Spleen (tissue), 11 donors: ENCODE results near the gene DIP2C. TPM values are rescaled to one million over a fixed set of nuclear protein-coding genes. Genes with fewer than 3 reads are reported as not detected.

ENCODE experiments used
- DNase-seq: peaks from one replicate; pipeline ENCODE4 v3.0.0-alpha.2; 2020
- H3K27ac ChIP-seq, 8 donors: fragments of 200-600 bp; sonication (generic) in 7 of 8; 1 replicate in 4 of 8; 2 replicates in 4 of 8; pipeline versions ENCODE4 v1.5.0 to v1.8.0; 2016 to 2021; ENCODE audit warnings: inconsistent platforms in 4 of 8, mild to moderate bottlenecking in 4 of 8, moderate library complexity in 1 of 8
- H3K27me3 ChIP-seq, 7 donors: fragments of 200-600 bp; sonication (generic) in 6 of 7; replicated peaks in 1 of 7; 1 replicate in 4 of 7; 2 replicates in 3 of 7; pipeline versions ENCODE4 v1.5.0 to v1.8.0; 2016 to 2021; ENCODE audit warnings: inconsistent platforms in 3 of 7, mild to moderate bottlenecking in 1 of 7
- H3K36me3 ChIP-seq, 6 donors: fragments of 200-600 bp; sonication (generic) in 5 of 6; 1 replicate in 4 of 6; 2 replicates in 2 of 6; pipeline versions ENCODE4 v1.5.0 to v1.8.0; 2016 to 2021; ENCODE audit warnings: inconsistent platforms in 2 of 6
- H3K4me1 ChIP-seq, 6 donors: fragments of 200-600 bp; sonication (generic) in 5 of 6; 1 replicate in 3 of 6; 2 replicates in 3 of 6; pipeline versions ENCODE4 v1.5.0 to v1.8.0; 2016 to 2021; ENCODE audit warnings: inconsistent platforms in 3 of 6
- H3K4me3 ChIP-seq, 8 donors: fragments of 200-600 bp; sonication (generic) in 7 of 8; 1 replicate in 4 of 8; 2 replicates in 4 of 8; pipeline versions ENCODE4 v1.5.0 to v1.8.0; 2016 to 2021; ENCODE audit warnings: inconsistent platforms in 4 of 8, mild to moderate bottlenecking in 4 of 8, moderate library complexity in 2 of 8
- H3K9me3 ChIP-seq, 8 donors: fragments of 200-600 bp; sonication (generic) in 7 of 8; 1 replicate in 4 of 8; 2 replicates in 4 of 8; pipeline versions ENCODE4 v1.5.0 to v1.8.0; 2016 to 2021; ENCODE audit warnings: inconsistent platforms in 4 of 8
- CTCF ChIP-seq, 11 experiments: fragments of 200-600 bp in 7 of 11; fragments of 450-650 bp in 4 of 11; sonication (generic) in 4 of 11; IDR thresholded peaks in 8 of 11; conservative IDR thresholded peaks in 3 of 11; 1 replicate in 7 of 11; 2 replicates in 4 of 11; pipeline versions ENCODE4 v1.4.0 to v1.8.0; 2016 to 2021; ENCODE audit warnings: antibody characterized with exemption in 11 of 11, inconsistent platforms in 4 of 11, mild to moderate bottlenecking in 1 of 11
- POLR2A ChIP-seq, 3 donors: fragments of 450-650 bp; IDR thresholded peaks; one replicate each; pipeline ENCODE4 v1.5.1; 2017; ENCODE audit warnings: antibody characterized with exemption in 3 of 3, mild to moderate bottlenecking in 1 of 3
- POLR2AphosphoS5 ChIP-seq, 3 donors: sonication (generic); formaldehyde crosslinking; IDR thresholded peaks; one replicate each; pipeline ENCODE4 v1.5.1; 2017; ENCODE audit warnings: antibody characterized with exemption in 3 of 3
- WGBS, 5 donors: extraction: QIAGEN DNeasy Blood & Tissue Kit in 3 of 5; methylation state at CpG; one replicate each; pipeline versions ENCODE4 v1.1.5 to v1.1.7; 2013 to 2018; 5-methylcytosine and 5-hydroxymethylcytosine counted together
- intact Hi-C: fragments of 100-400 bp; cut with DNase I; formaldehyde crosslinking; loops from one replicate; pipeline ENCODE4 v1.15.0; 2023; ENCODE audit warnings: low total_unique reads
- polyA plus RNA-seq, 3 donors: library from polyadenylated mRNA; stranded (reverse); fragments of 200-250 nt; gene quantifications; one replicate each; pipeline ENCODE4 v1.2.1, GENCODE V29; 2013
- total RNA-seq, 7 donors: library from RNA; depleted of rRNA in 3 of 7; stranded (reverse); fragments of >200 nt in 3 of 7; fragmentation: NEBNext Ultra II Directional in 4 of 7; extraction: Animal tissue kit (Norgen Biotek cat#: 25700) in 4 of 7; gene quantifications; one replicate each; pipeline versions ENCODE4 v1.1.0 to v1.2.1, GENCODE V29; 2016 to 2021
- donor health status: healthy with polysubstance abuse.
- donor health status: DM: no; HTN: no; CAD: no; lungs with moderate emphysema.
- donor health status: DM: no; HTN: no; CAD: no.
- donor health status: Bipolar disorder and iron deficiency.
- donor health status: healthy.
- donor health status: DM: no; HTN: no; CAD: no.
- donor health status: DM: yes; HTN: yes; CAD: no.

DIP2C gene
- total and polyA plus RNA-seq, 10 donors = 2.2 to 13.1 (median 9.0) TPM

GRCh38 chr10:652233-652632 is 37.2 kb downstream of the DIP2C start:
- TF ChIP-seq POLR2A (IDR thresholded peaks at IDR 0.05) (no peak), CTCF (IDR thresholded peaks at IDR 0.05 in 8 of 11, conservative IDR thresholded peaks at IDR 0.05 in 3 of 11) (no peak), POLR2AphosphoS5 (IDR thresholded peaks at IDR 0.05) (no peak)
- no peaks in the 10 kb centered on the region for H3K36me3 ChIP-seq
- no peak overlapping the region for H3K4me3 ChIP-seq
- 89 to 95% (median 94%) methylated on average over 12 to 15 of the region's 15 CpGs for WGBS, 5 donors
- peaks cover 0 to 11% (median 0%) of the 10 kb centered on the region in 6 donors for H3K4me1 ChIP-seq
- no peak for DNase-seq
- no peak overlapping the region for H3K27ac ChIP-seq
- no peaks in the 10 kb centered on the region for H3K9me3 ChIP-seq
- H3K27me3 ChIP-seq = no peaks in the 10 kb centered on the region
- intact Hi-C loops = no loop called here

GRCh38 chr10:651692-652091 is 37.8 kb downstream of the DIP2C start:
- DNase-seq = no peak
- peaks cover 0 to 11% (median 0%) of the 10 kb centered on the region in 6 donors for H3K4me1 ChIP-seq
- no peak overlapping the region for H3K4me3 ChIP-seq
- intact Hi-C loops = no loop called here
- TF ChIP-seq POLR2AphosphoS5 (IDR thresholded peaks at IDR 0.05) = no peak
- no peak for TF ChIP-seq POLR2A (IDR thresholded peaks at IDR 0.05)
- no peak for TF ChIP-seq CTCF (IDR thresholded peaks at IDR 0.05 in 8 of 11, conservative IDR thresholded peaks at IDR 0.05 in 3 of 11)
- 85 to 93% (median 90%) methylated on average over 12 of the region's 12 CpGs for WGBS, 5 donors
- no peaks in the 10 kb centered on the region for H3K9me3 ChIP-seq
- no peaks in the 10 kb centered on the region for H3K27me3 ChIP-seq
- H3K36me3 ChIP-seq = no peaks in the 10 kb centered on the region
- H3K27ac ChIP-seq = no peak overlapping the region

DNA sequence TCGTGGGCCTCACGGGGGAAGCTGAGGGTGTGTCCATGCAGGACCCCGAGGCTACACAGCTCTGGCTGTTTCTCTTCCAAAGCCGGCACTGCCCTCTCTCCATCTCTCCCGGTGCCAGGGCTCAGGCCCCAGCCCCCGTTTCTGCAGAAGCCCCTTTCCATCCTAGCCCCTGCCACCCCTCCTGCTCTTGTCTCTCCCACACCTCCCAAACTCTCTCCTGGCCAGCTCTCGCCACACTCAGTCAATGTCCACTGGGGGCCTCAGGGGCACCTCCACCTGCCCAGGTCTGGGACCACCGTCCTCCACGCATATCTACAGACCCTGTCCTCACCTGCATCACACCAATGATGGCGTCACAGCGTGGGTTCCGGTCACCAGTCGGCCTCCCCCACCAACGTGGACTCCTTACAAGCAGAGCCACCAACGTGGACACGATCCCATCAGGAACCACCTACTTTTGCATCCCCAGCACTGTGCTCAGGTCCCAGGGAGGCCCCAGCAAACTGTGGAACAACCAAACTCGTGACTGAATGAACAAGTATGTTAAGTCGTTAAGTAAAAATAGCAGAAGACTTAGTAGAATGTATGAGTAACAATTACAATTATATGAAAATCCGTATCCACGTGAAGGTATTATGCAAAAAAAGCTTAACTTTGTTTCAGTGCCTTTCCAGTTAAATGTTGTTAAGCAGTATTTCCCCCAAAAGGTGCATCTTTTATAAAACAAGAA is 38.4 kb downstream of the DIP2C start:
- DNase-seq = no peak
- peaks cover 0 to 11% (median 0%) of the 10 kb centered on the region in 6 donors for H3K4me1 ChIP-seq
- H3K27ac ChIP-seq = no peak overlapping the region
- no peak for TF ChIP-seq POLR2AphosphoS5 (IDR thresholded peaks at IDR 0.05)
- TF ChIP-seq CTCF (IDR thresholded peaks at IDR 0.05 in 8 of 11, conservative IDR thresholded peaks at IDR 0.05 in 3 of 11) = no peak
- TF ChIP-seq POLR2A (IDR thresholded peaks at IDR 0.05) = no peak
- H3K36me3 ChIP-seq = no peaks in the 10 kb centered on the region
- intact Hi-C loops = no loop called here
- H3K27me3 ChIP-seq = no peaks in the 10 kb centered on the region
- WGBS, 5 donors = 84 to 89% (median 86%) methylated on average over 20 of the region's 20 CpGs
- H3K4me3 ChIP-seq = no peak overlapping the region
- H3K9me3 ChIP-seq = no peaks in the 10 kb centered on the region

GRCh38 chr10:650441-650851 is 39.0 kb downstream of the DIP2C start:
- TF ChIP-seq POLR2A (IDR thresholded peaks at IDR 0.05) = no peak
- no peak for TF ChIP-seq CTCF (IDR thresholded peaks at IDR 0.05 in 8 of 11, conservative IDR thresholded peaks at IDR 0.05 in 3 of 11)
- no peak for TF ChIP-seq POLR2AphosphoS5 (IDR thresholded peaks at IDR 0.05)
- Histone ChIP-seq H3K27me3 (no peaks in the 10 kb centered on the region), H3K4me3 (no peak overlapping the region), H3K36me3 (no peaks in the 10 kb centered on the region), H3K27ac (no peak overlapping the region), H3K4me1 (peaks cover 0 to 11% (median 0%) of the 10 kb centered on the region in 6 donors), H3K9me3 (peaks cover 0 to under 1% (median 0%) of the 10 kb centered on the region in 8 donors)
- intact Hi-C loops = no loop called here
- DNase-seq = no peak
- 79 to 89% (median 86%) methylated on average over 4 to 10 of the region's 10 CpGs for WGBS, 5 donors
